ENCODE data around the gene CFAP119. TPM values are rescaled to one million over a fixed set of nuclear protein-coding genes. Genes with fewer than 3 reads are reported as not detected.

CFAP119 gene
- total and polyA plus RNA-seq, 4 donors = 0.33 to 2.7 (median 1.2) TPM

DNA sequence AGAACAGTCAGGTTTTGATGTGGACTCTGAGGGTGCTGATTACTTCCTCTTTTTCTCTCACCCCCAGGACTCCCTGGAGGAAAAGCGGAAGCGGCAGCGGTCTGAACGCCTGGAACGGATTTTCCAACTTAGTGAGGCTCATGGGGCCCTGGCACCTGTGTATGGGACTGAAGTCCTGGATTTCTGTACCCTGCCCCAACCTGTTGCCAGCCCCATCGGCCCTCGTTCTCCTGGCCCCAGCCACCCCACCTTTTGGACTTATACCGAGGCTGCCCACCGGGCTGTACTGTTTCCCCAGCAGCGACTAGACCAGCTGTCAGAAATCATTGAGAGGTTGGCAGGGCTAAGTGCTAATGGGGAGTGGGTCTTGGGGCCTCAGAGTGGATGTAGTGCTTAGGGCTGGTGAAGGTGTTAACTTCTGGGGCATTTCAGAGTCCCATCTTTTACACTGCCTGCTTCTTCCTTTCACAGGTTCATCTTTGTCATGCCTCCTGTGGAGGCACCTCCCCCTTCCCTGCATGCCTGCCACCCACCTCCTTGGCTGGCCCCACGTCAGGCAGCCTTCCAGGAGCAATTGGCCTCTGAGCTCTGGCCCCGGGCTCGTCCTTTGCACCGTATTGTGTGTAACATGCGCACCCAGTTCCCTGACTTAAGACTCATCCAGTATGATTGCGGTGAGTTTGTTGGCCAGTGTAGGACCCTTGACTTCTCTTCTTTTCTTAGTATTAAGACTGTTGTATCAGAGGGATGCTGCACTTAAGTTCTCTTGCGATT lies 32.8 kb downstream of the CFAP119 start:
- Histone ChIP-seq H3K4me3 (ENCODE audit: low read depth in 1 of 3, low read length in 3 of 3) (no peak overlapping the region), H3K9ac (ENCODE audit: low read depth in 1 of 2, low read length in 2 of 2) (no peak overlapping the region), H3K27ac (ENCODE audit: low read depth in 1 of 2, low read length in 2 of 2) (peak overlapping the region in 1 of 2 donors; percentile 9), H3K27me3 (ENCODE audit: control insufficient read depth in 4 of 4, insufficient read depth in 4 of 4, low read length in 3 of 4) (no peaks in the 10 kb centered on the region), H3K36me3 (ENCODE audit: control insufficient read depth in 4 of 4, insufficient read depth in 3 of 4, low read depth in 1 of 4, low read length in 3 of 4) (peaks cover 12 to 40% (median 34%) of the 10 kb centered on the region in 4 donors), H3K9me3 (ENCODE audit: control insufficient read depth in 4 of 4, low read length in 3 of 4) (no peaks in the 10 kb centered on the region), H3K4me1 (ENCODE audit: control insufficient read depth in 4 of 4, insufficient read depth in 4 of 4, low read length in 3 of 4) (peaks cover 4 to 26% (median 17%) of the 10 kb centered on the region in 4 donors)
- TF ChIP-seq YY1 (IDR thresholded peaks at IDR 0.05) (peak; percentile 57), CTCF (IDR thresholded peaks at IDR 0.05; ENCODE audit: low read depth, low read length, missing input control) (no peak), EGR1 (IDR thresholded peaks at IDR 0.05; ENCODE audit: low read depth in 2 of 2) (peak in 1 of 2 donors; percentile 70), REST (IDR thresholded peaks at IDR 0.05) (no peak), SP1 (IDR thresholded peaks at IDR 0.05) (peak; percentile 48), NR2F2 (IDR thresholded peaks at IDR 0.05) (no peak), RAD21 (IDR thresholded peaks at IDR 0.05) (peak in 1 of 2 donors; percentile 28), TAF1 (conservative IDR thresholded peaks at IDR 0.05) (no peak), FOXA2 (IDR thresholded peaks at IDR 0.05) (peak; percentile 9), HNF4A (conservative IDR thresholded peaks at IDR 0.05) (peak; percentile 91 to 97), MAX (IDR thresholded peaks at IDR 0.05) (peak; percentile 83), FOXA1 (IDR thresholded peaks at IDR 0.05) (peak; percentile 47), GABPA (IDR thresholded peaks at IDR 0.05 in 1 of 2, conservative IDR thresholded peaks at IDR 0.05 in 1 of 2) (peak in 1 of 2 donors; percentile 62), JUND (IDR thresholded peaks at IDR 0.05) (peak in 1 of 2 donors; percentile 71), HNF4G (IDR thresholded peaks at IDR 0.05) (peak; percentile 51), ZBTB33 (IDR thresholded peaks at IDR 0.05) (peak; percentile 32), RXRA (IDR thresholded peaks at IDR 0.05) (peak; percentile 62 to 89)
- TF ChIP-seq, protein P1, sequence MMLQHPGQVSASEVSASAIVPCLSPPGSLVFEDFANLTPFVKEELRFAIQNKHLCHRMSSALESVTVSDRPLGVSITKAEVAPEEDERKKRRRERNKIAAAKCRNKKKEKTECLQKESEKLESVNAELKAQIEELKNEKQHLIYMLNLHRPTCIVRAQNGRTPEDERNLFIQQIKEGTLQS (IDR thresholded peaks at IDR 0.05) = no peak
- no peak for DNase-seq (ENCODE audit: low spot score)
- 48% methylated on average over 17 of the region's 17 CpGs for WGBS
